Lung (tissue), 12 donors: Measurements from ENCODE around the gene AJM1. TPM values are rescaled to one million over a fixed set of nuclear protein-coding genes. Genes with fewer than 3 reads are reported as not detected.

Source experiments
- ATAC-seq: fragments of 200-7000 bp; cut with Tn5 transposase; one replicate; pipeline ENCODE4 v1.9.1; 2020; ENCODE audit warnings: moderate number of reproducible peaks; ENCODE audit not compliant: insufficient read depth, low FRiP score
- DNase-seq, 3 donors: peaks; one replicate each; pipeline ENCODE4 v3.0.0-alpha.2; 2013 to 2017
- H3K27ac ChIP-seq, 2 donors: one replicate each; pipeline ENCODE4 v1.5.1; 2013; ENCODE audit warnings: mild to moderate bottlenecking in 2 of 2, moderate library complexity in 2 of 2, control low read depth in 1 of 2, inconsistent platforms in 1 of 2, low read depth in 1 of 2, low read length in 1 of 2
- H3K27me3 ChIP-seq, 3 donors: one replicate each; pipeline ENCODE4 v1.5.1; 2013; ENCODE audit warnings: low read length in 2 of 3; ENCODE audit not compliant: control insufficient read depth in 3 of 3, insufficient read depth in 3 of 3
- H3K36me3 ChIP-seq, 4 donors: one replicate each; pipeline ENCODE4 v1.5.1; 2013; ENCODE audit warnings: low read length in 4 of 4, mild to moderate bottlenecking in 1 of 4, moderate library complexity in 1 of 4; ENCODE audit not compliant: control insufficient read depth in 4 of 4, insufficient read depth in 4 of 4
- H3K4me1 ChIP-seq, 5 donors: one replicate each; pipeline ENCODE4 v1.5.1; 2013; ENCODE audit warnings: low read length in 5 of 5, mild to moderate bottlenecking in 2 of 5, moderate library complexity in 1 of 5; ENCODE audit not compliant: control insufficient read depth in 5 of 5, insufficient read depth in 5 of 5
- H3K4me3 ChIP-seq: one replicate; pipeline ENCODE4 v1.5.1; 2013; ENCODE audit warnings: mild to moderate bottlenecking, control low read depth, moderate library complexity
- H3K9ac ChIP-seq, 2 donors: one replicate each; pipeline ENCODE4 v1.5.1; 2013; ENCODE audit warnings: low read length in 2 of 2, control low read depth in 1 of 2; ENCODE audit not compliant: insufficient read depth in 1 of 2
- H3K9me3 ChIP-seq, 4 donors: one replicate each; pipeline ENCODE4 v1.5.1; 2013; ENCODE audit warnings: low read length in 3 of 4, mild to moderate bottlenecking in 1 of 4, moderate library complexity in 1 of 4; ENCODE audit not compliant: control insufficient read depth in 4 of 4, insufficient read depth in 3 of 4
- WGBS, 2 donors: extraction: QIAGEN DNeasy Blood & Tissue Kit; methylation state at CpG; one replicate each; pipeline ENCODE4 v1.1.7; 2013; 5-methylcytosine and 5-hydroxymethylcytosine counted together
- polyA plus RNA-seq, 2 donors: library from polyadenylated mRNA; stranded (reverse); fragments of 200-250 nt; gene quantifications; one replicate each; pipeline ENCODE4 v1.2.1, GENCODE V29; 2013
- total RNA-seq, 2 donors: library from RNA; depleted of rRNA in 1 of 2; stranded (reverse); fragments of >200 nt in 1 of 2; gene quantifications; one replicate each; pipeline ENCODE4 v1.2.1, GENCODE V29; 2014 to 2021
- TF ChIP-seq, protein P1 (sequence below): IDR thresholded peaks from 2 replicates; pipeline ENCODE4 v1.5.1; 2012; ENCODE audit warnings: mild to moderate bottlenecking; ENCODE audit errors: control extremely low read depth, extremely low read depth
- donor health status: control.
- donor health status: control.
- donor health status: Bipolar disorder and iron deficiency.
- donor health status: healthy.
- donor health status: DM: yes; HTN: yes; CAD: no.

Gene AJM1
- total and polyA plus RNA-seq, 4 donors = 1.1 to 4.3 (median 1.5) TPM

DNA sequence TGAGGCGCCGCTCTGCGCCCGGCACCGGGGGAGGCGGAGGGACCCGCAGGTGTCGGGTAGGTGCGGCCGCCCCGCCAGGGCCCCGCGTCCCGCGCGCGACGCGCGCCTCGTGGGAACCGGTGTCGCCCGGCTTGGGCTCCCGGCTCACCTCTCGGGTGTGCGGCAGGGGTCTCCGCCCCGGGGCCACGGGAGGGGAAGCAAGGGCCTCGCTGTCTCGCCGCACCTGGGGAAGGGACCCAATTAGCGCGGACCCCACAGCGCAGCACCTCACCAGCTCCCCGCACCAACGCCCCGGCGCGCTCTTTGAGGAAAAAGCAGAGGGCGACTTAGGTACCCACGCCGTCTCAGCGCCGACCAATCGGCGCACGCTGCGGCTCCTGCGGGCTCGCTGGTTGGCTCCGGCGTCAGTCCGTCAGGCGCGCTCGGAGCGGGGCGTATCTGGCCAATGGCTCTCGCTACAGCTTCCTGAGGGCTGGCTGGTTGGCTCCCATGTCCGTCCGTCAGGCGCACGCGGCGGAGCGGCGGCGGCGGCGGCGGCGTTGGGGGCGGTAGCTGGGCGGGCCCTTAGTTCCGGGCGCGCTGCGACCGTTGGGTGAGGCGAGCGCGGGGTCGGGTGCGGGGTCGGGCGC lies 43.8 kb downstream of the AJM1 start, which contains the start of gene TRAF2:
TRAF2 (plus strand) TSS at position 567 of the 629 bp plus-strand sequence. CDS start 12,225 bp downstream, outside the sequence.
- ATAC-seq (peak; percentile 99), DNase-seq (peak; percentile 97 to 99 (median 98))
- no peaks in the 10 kb centered on the region for H3K9me3 ChIP-seq
- WGBS, 2 donors = 0% methylated on average over 71 to 88 of the region's 88 CpGs
- H3K27me3 ChIP-seq = no peaks in the 10 kb centered on the region
- peak within 1 kb of the TSS; percentile 87 for H3K4me3 ChIP-seq
- H3K27ac ChIP-seq = peak within 1 kb of the TSS; percentile 86 to 88
- peaks cover 0 to 15% (median 0%) of the 10 kb centered on the region in 5 donors for H3K4me1 ChIP-seq
- H3K9ac ChIP-seq = peak within 1 kb of the TSS in 1 of 2 donors; percentile 55
- TF ChIP-seq, protein P1, sequence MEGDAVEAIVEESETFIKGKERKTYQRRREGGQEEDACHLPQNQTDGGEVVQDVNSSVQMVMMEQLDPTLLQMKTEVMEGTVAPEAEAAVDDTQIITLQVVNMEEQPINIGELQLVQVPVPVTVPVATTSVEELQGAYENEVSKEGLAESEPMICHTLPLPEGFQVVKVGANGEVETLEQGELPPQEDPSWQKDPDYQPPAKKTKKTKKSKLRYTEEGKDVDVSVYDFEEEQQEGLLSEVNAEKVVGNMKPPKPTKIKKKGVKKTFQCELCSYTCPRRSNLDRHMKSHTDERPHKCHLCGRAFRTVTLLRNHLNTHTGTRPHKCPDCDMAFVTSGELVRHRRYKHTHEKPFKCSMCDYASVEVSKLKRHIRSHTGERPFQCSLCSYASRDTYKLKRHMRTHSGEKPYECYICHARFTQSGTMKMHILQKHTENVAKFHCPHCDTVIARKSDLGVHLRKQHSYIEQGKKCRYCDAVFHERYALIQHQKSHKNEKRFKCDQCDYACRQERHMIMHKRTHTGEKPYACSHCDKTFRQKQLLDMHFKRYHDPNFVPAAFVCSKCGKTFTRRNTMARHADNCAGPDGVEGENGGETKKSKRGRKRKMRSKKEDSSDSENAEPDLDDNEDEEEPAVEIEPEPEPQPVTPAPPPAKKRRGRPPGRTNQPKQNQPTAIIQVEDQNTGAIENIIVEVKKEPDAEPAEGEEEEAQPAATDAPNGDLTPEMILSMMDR = no peak
- H3K36me3 ChIP-seq = peaks cover 0 to 2% (median 1%) of the 10 kb centered on the region in 4 donors

DNA sequence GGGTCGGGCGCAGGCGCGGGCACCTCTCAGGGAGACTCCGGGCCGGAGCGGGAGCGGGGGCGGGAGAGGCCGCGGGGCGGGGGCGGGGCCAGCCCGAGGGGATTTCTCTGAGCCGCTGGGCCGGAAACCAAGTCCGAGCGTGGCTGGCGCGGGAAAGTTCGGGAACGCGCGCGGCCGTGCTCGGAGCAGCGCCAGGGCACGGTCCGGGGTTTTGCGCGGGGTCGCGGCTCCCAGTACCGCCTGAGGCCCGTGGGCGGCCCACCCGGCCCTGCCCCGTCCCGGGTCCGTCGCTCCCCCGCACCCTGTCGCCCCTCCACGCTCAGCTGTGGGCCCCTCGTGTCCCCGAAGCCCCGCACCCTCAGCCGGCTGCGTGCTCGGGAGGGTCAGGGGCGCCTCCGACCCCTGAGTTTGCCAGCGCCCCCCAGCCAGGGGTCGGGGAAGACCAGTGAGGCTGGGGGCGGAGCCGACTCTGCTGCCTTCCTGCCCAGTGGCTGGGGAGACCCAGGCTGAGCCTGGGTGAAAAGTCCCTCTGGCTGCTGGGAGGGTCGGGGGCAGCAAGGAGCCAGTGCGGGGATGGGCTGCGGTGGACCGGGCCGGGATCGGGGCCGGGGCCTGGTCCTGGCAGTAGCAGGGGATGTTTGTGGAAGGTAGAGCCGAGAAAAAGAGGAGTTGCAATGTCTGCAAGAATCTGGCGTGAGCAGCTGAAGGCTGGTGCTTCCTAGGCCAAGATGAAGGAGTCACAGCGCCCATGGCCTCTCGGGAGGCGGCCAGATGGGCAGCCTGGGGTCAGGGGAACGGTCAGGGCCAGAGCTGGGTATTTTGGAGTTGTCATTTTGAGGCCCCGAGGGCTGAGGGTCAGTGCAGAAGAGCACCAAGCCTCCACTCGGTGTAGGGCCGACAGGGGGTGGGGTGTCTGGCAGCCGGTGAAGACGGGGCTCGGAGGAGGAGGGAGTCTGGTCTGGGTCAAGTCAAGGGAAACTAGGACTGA lies 44.6 kb downstream of the AJM1 start:
- Histone ChIP-seq H3K27ac (peak overlapping the region; percentile 86 to 88), H3K9me3 (no peaks in the 10 kb centered on the region), H3K4me3 (peak overlapping the region; percentile 87), H3K27me3 (no peaks in the 10 kb centered on the region), H3K36me3 (peaks cover 0 to 2% (median 1%) of the 10 kb centered on the region in 4 donors), H3K9ac (peak overlapping the region in 1 of 2 donors; percentile 55), H3K4me1 (peaks cover 0 to 14% (median 0%) of the 10 kb centered on the region in 5 donors)
- 1 to 2% methylated on average over 44 to 76 of the region's 76 CpGs for WGBS, 2 donors
- DNase-seq (peak in 1 of 3 donors; percentile 40), ATAC-seq (peak; percentile 5)
- TF ChIP-seq, protein P1 = no peak

DNA sequence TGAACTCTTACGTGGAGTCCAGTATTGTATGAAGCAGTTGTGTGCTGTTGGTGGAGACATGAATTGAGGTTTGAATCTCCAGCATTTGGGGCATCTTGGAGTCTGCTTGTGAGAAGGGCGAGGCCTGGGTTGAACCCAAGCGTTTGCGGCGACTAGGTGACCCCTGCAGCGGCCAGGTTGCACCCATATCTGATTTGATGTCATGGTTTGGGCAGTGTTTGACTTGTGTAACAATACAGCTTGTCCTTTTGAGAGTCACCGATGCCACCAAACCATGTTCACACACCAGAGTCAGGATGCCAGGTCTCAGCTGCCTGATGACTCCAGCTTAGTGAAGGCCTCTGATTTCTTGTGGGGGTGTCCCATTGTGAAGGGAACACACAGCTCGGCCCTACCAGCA lies 46.2 kb downstream of the AJM1 start:
- no peaks in the 10 kb centered on the region for H3K9me3 ChIP-seq
- TF ChIP-seq, protein P1 = no peak
- no peak overlapping the region for H3K9ac ChIP-seq
- H3K36me3 ChIP-seq = peaks cover 0 to 6% (median 2%) of the 10 kb centered on the region in 4 donors
- WGBS, 2 donors = 84 to 97% methylated on average over 8 of the region's 8 CpGs
- no peak for ATAC-seq
- peaks cover 0 to 7% (median 0%) of the 10 kb centered on the region in 5 donors for H3K4me1 ChIP-seq
- no peak overlapping the region for H3K4me3 ChIP-seq
- no peak overlapping the region for H3K27ac ChIP-seq
- no peak for DNase-seq
- no peaks in the 10 kb centered on the region for H3K27me3 ChIP-seq
